ENCODE measurements around the gene TGFBR2.
"Not testable (repeated sequence)": the region's sequence is repeated elsewhere in the genome, so short reads cannot be mapped to it uniquely, and the experiment has no call there.

Gene TGFBR2

GRCh38 chr3:30619318-30619717 is 12.9 kb downstream of the TGFBR2 start:
- FAIRE-seq, result no peak
- no peak for DNase-seq (ENCODE audit: low spot score)

GRCh38 chr3:30620402-30621360 is 14.3 kb downstream of the TGFBR2 start:
- DNase-seq (ENCODE audit: low spot score) (no peak), FAIRE-seq (no peak)

GRCh38 chr3:30621576-30621975 is 15.2 kb downstream of the TGFBR2 start:
- FAIRE-seq, result no peak
- no peak for DNase-seq (ENCODE audit: low spot score)

- DNase-seq (ENCODE audit: low spot score) (no peak), FAIRE-seq (no peak)
Observed at GRCh38 chr3:30622047-30622545, 15.7 kb downstream of the TGFBR2 start.

- FAIRE-seq (no peak), DNase-seq (ENCODE audit: low spot score) (no peak)
Observed at GRCh38 chr3:30622790-30623189, 16.4 kb downstream of the TGFBR2 start.

- DNase-seq (ENCODE audit: low spot score) (no peak), FAIRE-seq (no peak)
Observed at GRCh38 chr3:30623351-30623750, 16.9 kb downstream of the TGFBR2 start.

- DNase-seq (ENCODE audit: low spot score); FAIRE-seq: not testable (repeated sequence)
Observed at GRCh38 chr3:30624480-30624879, 18.1 kb downstream of the TGFBR2 start.

- FAIRE-seq (no peak), DNase-seq (ENCODE audit: low spot score) (no peak)
Observed at GRCh38 chr3:30625541-30626438, 19.4 kb downstream of the TGFBR2 start.

GRCh38 chr3:30626443-30627180 is 20.2 kb downstream of the TGFBR2 start:
- DNase-seq (ENCODE audit: low spot score), result no peak
- FAIRE-seq, result no peak

GRCh38 chr3:30628205-30628900 is 22.0 kb downstream of the TGFBR2 start:
- DNase-seq (ENCODE audit: low spot score), result no peak
- FAIRE-seq, result no peak

- DNase-seq (ENCODE audit: low spot score) (no peak), FAIRE-seq (no peak)
Observed at GRCh38 chr3:30628901-30629590, 22.6 kb downstream of the TGFBR2 start.

GRCh38 chr3:30629746-30630145 is 23.3 kb downstream of the TGFBR2 start:
- DNase-seq (ENCODE audit: low spot score) (no peak), FAIRE-seq (no peak)

- no peak for FAIRE-seq
Observed at GRCh38 chr3:30630238-30631030, 24.0 kb downstream of the TGFBR2 start.

GRCh38 chr3:30631243-30631904 is 25.0 kb downstream of the TGFBR2 start:
- no peak for DNase-seq (ENCODE audit: low spot score)
- no peak for FAIRE-seq

More at GRCh38 chr3:30630238-30631030, 24.0 kb downstream of the TGFBR2 start:
- DNase-seq (ENCODE audit: low spot score), result no peak

GRCh38 chr3:30632065-30632464 is 25.7 kb downstream of the TGFBR2 start:
- DNase-seq (ENCODE audit: low spot score), result no peak
- no peak for FAIRE-seq

GRCh38 chr3:30632521-30632920 is 26.1 kb downstream of the TGFBR2 start:
- no peak for DNase-seq (ENCODE audit: low spot score)
- FAIRE-seq, result no peak

- FAIRE-seq (no peak), DNase-seq (ENCODE audit: low spot score) (no peak)
Observed at GRCh38 chr3:30633718-30634117, 27.3 kb downstream of the TGFBR2 start.

All from urothelium cell line (cell line).